LNCAP (cell line): Measurements from ENCODE around the gene ATXN7L1.

Experiments used
- TF ChIP-seq, protein P1 (sequence below): fragments of 450-650 bp; IDR thresholded peaks from 2 replicates; pipeline ENCODE4 v1.5.1; 2017; ENCODE audit warnings: mild to moderate bottlenecking

Gene ATXN7L1

DNA sequence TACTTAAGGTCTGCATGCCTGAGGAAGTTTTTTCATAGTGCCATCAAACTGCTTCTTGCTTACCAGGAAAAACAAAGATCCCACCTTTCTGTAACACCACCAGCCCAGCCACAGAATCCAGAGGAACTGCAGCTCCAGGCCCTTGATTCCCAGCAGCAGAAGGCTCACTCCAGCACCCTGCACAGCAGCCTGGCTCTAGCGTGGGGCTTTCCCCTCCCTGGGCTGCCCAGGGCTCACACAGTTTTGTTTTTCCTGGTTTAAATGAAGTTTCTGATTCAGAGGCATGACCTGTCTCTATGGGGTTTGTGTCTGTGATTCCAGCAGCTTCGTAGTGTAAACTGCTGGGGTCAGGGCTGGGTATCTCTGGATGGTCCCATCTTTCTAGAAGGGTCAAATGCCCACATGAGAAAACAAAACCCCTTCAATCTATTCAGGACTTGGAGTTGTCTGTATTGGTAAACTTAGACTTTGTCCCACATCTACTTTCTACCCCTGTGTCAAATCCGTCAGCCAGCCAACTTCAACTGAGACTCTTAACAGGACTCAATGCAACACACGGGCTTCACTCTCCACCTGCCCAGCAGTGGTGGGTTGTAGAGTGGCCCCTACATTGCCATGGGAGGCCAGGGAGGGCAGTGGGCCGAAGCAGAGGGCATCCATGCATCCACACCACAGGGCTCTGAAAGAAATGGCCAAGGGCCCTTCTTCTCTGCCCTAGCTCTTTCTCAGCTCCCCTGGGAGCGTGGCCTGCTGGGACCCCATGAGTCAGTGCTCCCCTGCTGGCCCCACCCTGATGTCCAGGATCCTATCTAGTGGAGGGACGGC, 73.6 kb downstream of the ATXN7L1 start:
- TF ChIP-seq, protein P1, sequence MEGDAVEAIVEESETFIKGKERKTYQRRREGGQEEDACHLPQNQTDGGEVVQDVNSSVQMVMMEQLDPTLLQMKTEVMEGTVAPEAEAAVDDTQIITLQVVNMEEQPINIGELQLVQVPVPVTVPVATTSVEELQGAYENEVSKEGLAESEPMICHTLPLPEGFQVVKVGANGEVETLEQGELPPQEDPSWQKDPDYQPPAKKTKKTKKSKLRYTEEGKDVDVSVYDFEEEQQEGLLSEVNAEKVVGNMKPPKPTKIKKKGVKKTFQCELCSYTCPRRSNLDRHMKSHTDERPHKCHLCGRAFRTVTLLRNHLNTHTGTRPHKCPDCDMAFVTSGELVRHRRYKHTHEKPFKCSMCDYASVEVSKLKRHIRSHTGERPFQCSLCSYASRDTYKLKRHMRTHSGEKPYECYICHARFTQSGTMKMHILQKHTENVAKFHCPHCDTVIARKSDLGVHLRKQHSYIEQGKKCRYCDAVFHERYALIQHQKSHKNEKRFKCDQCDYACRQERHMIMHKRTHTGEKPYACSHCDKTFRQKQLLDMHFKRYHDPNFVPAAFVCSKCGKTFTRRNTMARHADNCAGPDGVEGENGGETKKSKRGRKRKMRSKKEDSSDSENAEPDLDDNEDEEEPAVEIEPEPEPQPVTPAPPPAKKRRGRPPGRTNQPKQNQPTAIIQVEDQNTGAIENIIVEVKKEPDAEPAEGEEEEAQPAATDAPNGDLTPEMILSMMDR, result no peak

- TF ChIP-seq, protein P1, result no peak
Observed at GRCh38 chr7:105800849-105801534, 75.4 kb downstream of the ATXN7L1 start.

DNA sequence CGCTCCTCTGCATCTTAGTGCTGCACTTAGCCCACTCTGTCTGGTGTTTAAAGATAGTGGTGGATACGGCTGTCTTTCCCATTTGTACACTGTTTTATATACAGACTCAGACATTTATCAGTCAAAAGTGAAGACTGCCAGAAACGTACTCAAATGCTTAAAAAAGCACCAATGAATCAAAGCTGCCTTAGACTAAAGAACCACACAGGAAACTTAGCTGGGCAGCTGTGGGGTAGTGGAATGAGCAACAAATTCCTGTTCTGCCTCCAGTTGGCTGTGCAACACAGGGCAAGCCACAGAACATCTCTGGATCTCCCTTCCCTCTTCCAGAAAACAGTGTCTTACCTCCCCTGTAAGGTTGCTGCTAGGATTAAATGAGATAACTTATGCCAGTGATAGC, 76.0 kb downstream of the ATXN7L1 start:
- TF ChIP-seq, protein P1, result no peak

DNA sequence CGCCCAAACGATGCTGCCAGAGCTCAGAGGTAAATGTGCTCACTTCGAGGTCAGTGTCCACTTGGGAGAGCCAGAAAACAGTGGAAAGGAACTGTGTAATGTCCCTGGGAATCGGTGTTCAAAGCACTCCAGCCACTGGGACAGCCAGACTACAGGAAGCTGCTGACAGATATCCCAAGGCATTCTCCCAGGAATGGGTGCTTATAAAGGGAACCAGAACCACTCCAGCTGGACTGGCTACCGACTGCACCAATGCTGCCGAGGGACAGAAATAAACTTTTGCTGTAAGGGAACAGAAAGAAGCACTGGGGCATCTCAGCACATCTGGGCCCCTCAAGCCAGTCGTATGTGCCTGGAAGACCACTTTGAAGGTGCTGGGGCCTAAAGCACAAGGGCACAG, 76.7 kb downstream of the ATXN7L1 start:
- TF ChIP-seq, protein P1, result no peak

- TF ChIP-seq, protein P1, result no peak
Observed at GRCh38 chr7:105799006-105799405, 77.4 kb downstream of the ATXN7L1 start.

DNA sequence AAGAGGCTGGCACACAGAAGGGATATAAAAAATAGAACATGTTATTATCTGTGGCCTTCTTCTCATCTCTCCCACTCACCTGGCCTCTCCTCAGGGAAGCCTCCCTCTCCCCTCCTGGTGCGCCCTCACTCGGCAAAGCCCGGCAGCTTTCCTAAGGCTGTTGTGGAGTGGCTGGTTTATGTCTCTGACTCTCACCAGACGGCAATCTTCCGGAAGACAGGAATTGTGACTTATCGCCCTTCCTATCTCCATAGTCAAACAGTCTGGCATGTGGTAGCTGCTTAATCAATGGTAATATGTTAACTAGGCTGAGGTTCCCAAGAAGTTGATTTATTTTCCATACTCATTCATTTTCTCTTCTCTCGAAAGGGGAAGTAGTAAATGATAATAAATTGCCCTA, 78.7 kb downstream of the ATXN7L1 start:
- TF ChIP-seq, protein P1, result no peak

DNA sequence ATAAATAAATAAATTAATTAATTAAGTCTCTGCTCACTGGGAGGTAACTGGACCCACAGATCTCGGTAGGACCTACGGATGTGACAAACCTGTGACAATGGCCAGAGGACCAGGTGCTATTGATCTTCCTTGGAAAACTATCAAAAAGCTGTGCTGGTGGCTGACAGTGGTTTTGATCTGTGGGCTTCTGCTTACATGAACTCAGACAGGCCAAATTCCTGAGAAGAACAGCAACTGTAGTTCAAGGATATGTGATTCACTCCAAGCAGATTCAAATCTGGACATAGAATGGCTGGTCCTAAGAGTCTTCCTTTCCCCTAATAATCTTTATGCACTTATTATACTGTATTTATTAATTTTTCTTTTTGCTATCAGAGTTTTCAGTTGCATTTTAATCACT, 80.0 kb downstream of the ATXN7L1 start:
- TF ChIP-seq, protein P1, result no peak
